H1 (cell line): ENCODE results near the gene SELPLG. TPM values are rescaled to one million over a fixed set of nuclear protein-coding genes. Genes with fewer than 3 reads are reported as not detected.

ENCODE experiments used
- BCL11A ChIP-seq, 2 experiments: IDR thresholded peaks; one replicate each; pipeline ENCODE4 v1.6.1; 2011; ENCODE audit warnings: low read depth in 2 of 2, low read length in 2 of 2, mild to moderate bottlenecking in 2 of 2
- EGR1 ChIP-seq: IDR thresholded peaks from 2 replicates; pipeline ENCODE4 v1.6.1; 2011; ENCODE audit warnings: low read depth, low read length, borderline replicate concordance
- GABPA ChIP-seq: IDR thresholded peaks from 2 replicates; pipeline ENCODE4 v1.6.1; 2011; ENCODE audit warnings: mild to moderate bottlenecking, low read length, moderate library complexity, borderline replicate concordance; ENCODE audit not compliant: insufficient read depth
- KDM1A ChIP-seq: fragments of 200-600, 300-600 bp; sonication (generic); IDR thresholded peaks from 2 replicates; pipeline ENCODE4 v1.7.1; 2016; ENCODE audit warnings: mild to moderate bottlenecking, low read length, borderline replicate concordance
- SIX5 ChIP-seq: IDR thresholded peaks from 2 replicates; pipeline ENCODE4 v1.6.1; 2011; ENCODE audit warnings: mild to moderate bottlenecking, low read depth, low read length
- ZNF274 ChIP-seq: IDR thresholded peaks from 2 replicates; pipeline ENCODE4 v1.7.0; 2012; ENCODE audit warnings: low read length, borderline replicate concordance; ENCODE audit errors: extremely low read depth
- polyA plus RNA-seq, 7 experiments: library from polyadenylated mRNA; depleted of rRNA in 3 of 7; stranded (reverse) in 5 of 7; unstranded in 2 of 7; fragments of >200 nt in 5 of 7; fragments of 200-250 nt in 2 of 7; gene quantifications; 1 replicate in 5 of 7; 2 replicates in 1 of 7; 4 replicates in 1 of 7; pipeline versions ENCODE4 v1.2.1 to v1.2.3, GENCODE V29; 2011 to 2013; ENCODE audit warnings: missing spikeins in 2 of 7, mixed read lengths in 2 of 7
- total RNA-seq: library from RNA; stranded (reverse); fragmentation: NEBNext Ultra II Directional; extraction: Animal tissue kit (Norgen Biotek cat#: 25700); gene quantifications from 2 replicates; pipeline ENCODE4 v1.2.1, GENCODE V29; 2021

Gene SELPLG
- total and polyA plus RNA-seq, 2 of the 8 experiments (the other 6 are each of a cell fraction or from before 2014, with no cell fraction given) = 0.18 TPM; not detected in 1

DNA sequence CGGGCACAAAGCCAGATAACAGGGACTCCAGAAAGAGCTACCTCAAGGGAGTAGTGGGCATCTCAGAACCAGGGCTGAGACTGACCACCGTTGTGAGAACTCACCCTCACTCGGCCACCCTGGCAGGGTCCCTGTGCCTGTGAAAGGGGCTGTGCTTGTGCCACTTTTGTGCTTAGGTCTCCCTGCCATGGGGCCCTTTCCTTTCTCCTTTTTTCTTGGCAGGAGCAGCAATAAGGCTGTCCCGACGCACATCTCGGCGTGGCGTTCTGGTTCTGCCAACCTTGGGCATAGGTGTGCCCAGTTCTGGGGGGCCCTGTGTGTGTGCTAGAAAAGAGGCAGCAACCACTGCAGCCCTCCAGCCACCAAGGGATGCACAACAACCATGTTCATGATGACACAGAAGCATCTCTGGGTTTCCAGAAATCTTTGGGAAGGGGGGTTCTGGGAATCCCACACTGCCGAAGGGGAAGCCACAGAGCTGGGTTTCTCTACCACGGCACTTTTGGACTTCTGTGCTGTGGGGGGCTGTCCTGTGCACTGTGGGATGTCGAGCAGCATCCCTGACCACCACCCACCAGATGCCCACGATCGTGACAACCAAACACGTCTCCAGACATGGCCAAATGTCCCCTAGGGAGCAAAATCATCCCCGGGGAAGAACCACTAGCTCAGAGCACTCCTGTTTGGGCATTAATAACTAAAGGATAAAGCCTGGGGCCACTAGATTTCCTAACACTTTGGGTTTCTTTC, 22.7 kb downstream of the SELPLG start (continued):
- TF ChIP-seq GABPA (no peak), KDM1A (no peak), EGR1 (no peak), ZNF274 (no peak), BCL11A (IDR thresholded peaks at IDR 0.05; ENCODE audit: low read depth in 2 of 2, low read length in 2 of 2) (no peak), SIX5 (no peak)
